DLD1 (cell line): ENCODE results near the gene SET.

Experiments used
- in situ Hi-C: cut with HindIII; loops from 2 replicates; pipeline ENCODE4 v1.10.0; 2017; ENCODE audit warnings: low sequenced_read_pairs

Gene SET

GRCh38 chr9:128707446-128707845 is 18.4 kb downstream of the SET start:
- in situ Hi-C loops, result no loop called here

- in situ Hi-C loops, result no loop called here
These were observed 23.7 kb downstream of the SET start for GRCh38 chr9:128712451-128713410.

DNA sequence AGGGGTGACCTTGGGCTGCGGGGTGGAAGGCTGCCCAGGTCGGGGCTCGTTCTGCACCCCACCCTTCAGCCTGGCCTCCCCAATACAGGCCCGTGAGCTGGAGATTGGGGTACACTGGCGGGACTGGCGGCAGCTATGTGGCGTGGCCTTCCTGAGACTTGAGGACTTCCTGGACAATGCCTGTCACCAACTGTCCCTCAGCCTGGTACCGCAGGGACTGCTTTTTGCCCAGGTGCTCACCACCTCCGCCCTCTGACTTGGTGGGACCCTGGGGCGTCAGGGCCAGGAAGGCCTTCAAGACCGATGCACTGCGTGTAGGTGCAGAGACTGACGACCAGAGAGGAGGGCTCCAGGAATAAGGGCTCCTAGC is 24.4 kb downstream of the SET start:
- in situ Hi-C loops, result no loop called here

DNA sequence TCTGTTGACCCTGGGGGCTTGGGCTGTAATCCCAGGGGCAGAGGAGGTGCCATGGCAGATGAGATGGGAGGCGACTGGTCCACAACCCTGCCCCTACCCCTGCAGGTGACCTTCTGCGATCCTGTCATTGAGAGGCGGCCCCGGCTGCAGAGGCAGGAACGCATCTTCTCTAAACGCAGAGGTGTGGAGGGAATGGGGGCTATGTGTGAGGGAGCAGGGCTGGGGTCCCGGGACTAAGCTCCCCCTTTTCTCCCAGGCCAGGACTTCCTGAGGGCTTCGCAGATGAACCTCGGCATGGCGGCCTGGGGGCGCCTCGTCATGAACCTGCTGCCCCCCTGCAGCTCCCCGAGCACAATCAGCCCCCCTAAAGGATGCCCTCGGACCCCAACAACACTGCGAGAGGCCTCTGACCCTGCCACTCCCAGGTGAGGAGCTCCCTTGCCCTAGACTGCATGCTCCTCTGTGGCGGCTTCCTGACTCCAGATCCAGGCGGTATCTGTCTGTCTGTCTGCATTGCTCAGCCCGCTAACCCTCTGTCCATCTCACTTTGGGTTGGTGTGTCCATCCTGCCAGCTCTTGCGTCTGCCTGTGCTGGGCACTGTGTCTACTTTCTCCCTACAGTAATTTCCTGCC is 25.0 kb downstream of the SET start:
- in situ Hi-C loops, result no loop called here

GRCh38 chr9:128714586-128715435 is 25.8 kb downstream of the SET start:
- in situ Hi-C loops, result no loop called here

DNA sequence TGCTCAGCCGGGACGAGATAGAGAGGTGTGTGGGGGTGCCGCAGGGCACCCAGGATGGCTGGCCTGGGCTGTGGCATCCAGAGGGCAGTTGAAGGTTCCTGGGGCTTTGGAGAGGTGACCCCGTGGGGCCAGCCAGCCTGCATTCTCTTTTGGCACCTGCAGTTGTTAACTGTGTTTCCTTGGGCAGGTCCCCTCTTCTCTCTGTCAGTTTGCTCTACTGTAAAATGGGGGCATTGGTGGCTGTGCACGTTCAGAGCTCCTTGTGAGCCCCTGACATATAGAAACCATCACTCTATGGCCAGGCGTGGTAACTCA is 26.4 kb downstream of the SET start:
- in situ Hi-C loops, result no loop called here

- in situ Hi-C loops, result no loop called here
These were observed 27.7 kb downstream of the SET start for GRCh38 chr9:128716581-128717254.

DNA sequence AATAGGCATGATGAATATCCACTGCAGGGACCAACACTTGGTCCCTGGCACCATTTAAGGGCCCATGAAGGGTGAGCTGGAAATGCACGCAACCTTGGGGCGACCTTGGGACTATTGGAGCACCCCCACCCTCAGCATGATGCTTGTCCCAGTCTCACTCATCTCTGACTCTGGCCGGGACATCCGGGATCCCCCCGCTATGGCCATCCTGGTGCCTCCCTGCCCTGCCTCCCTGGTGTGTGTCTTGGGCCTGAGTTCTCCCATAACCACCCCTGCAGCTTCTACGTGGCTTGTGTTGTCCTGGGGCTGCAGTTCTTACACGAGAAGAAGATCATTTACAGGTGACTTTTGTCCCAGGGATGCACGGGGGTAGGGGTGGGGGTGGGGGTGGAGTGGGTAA is 29.0 kb downstream of the SET start:
- in situ Hi-C loops, result no loop called here

DNA sequence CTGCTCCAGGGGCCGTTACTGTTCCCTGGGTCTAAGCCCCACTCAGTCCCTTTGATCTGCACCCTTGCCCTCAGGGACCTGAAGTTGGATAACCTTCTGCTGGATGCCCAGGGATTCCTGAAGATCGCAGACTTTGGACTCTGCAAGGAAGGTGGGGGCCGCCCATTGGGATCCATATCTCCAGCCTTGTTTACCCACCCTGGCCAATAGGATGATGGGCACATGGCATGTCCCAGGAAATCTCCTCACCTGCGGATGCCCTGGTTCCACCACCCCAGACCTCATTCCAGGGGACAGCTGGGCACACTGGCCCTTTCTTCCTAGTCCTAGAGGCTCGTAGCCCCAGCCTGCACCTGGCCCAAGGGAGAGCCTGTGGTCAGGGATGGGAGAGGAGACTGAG is 29.5 kb downstream of the SET start:
- in situ Hi-C loops, result no loop called here

- in situ Hi-C loops, result no loop called here
These were observed 31.0 kb downstream of the SET start for GRCh38 chr9:128719919-128720605.

DNA sequence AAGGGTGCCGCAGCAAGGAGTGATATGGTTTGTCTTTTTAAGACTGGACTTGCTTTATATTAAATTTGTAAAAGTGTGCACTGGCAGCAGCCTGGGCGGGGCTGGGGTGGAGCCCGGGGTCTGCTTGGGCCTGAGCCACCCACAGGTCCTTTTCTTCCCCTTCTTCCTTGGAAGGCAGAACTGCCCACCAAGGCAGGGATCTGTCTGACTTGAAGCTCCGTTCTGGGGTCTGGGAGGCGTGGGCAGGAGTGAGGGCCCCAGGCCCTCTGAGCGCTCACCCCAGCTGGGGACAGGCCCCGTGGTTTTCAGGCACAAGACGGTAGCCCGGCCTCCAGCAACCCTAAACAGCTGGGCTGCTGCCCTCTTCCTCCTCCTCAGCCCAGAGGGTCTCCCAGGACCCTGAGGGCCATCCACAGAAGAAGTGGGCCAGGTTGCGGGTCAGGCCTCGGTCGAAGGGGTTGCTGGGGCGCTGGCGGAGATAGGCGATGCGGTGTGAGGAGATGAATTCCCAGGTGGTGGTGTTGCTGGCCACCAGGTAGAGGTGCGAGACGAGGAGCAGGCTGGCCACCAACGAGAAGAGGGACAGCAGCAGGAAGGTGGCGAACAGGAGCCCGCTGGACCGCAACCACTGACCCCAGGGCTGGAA is 31.9 kb downstream of the SET start:
- in situ Hi-C loops, result no loop called here

GRCh38 chr9:128721487-128722010 is 32.5 kb downstream of the SET start:
- in situ Hi-C loops, result no loop called here

DNA sequence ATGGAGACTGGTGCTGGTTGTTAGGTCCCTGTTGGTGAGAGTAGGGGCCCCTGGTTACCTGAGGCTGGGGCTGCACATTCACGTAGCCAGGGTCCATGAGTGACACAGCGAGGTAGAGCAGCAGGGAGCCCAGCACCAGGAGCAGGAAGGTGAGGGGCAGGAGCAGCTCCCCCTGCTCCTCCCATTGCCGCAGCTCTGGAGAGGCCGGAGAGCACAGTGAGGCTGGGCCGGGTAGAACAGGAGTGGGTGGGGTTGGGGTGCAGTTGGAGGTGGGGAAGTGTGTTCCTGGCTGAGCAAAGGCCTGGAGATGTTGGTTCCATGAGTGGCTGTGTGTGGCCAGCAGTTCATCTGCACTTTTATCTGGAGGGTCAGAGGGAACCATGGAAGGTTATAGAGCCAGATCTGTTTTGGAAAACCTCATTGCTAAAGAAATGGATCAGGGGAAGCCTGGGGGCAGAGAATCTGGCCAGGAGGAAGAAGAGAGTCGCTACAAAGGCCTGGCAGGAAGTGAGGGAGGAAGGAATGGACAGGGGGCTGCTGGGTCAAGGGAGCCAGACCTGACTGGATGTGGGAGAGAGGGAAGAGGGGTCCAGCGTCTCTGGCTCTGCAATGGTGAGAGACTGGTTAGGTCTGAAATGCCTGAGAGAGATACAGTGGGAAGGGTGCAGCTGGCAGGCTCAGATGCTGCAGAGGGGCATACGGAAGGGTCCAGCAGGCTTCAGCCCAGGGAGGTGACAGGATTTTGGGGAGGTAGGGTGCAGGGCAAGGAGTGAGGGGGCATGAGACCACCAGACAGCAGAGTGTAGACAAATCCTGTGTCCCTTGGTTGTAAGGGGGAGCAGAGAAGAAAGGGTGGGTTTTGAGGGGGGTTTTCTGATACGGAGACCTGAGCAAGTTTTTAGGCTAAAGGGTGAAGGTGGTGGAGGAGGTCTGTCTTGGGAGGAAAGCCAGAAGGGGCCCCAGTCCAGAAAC is 33.6 kb downstream of the SET start:
- in situ Hi-C loops, result no loop called here

DNA sequence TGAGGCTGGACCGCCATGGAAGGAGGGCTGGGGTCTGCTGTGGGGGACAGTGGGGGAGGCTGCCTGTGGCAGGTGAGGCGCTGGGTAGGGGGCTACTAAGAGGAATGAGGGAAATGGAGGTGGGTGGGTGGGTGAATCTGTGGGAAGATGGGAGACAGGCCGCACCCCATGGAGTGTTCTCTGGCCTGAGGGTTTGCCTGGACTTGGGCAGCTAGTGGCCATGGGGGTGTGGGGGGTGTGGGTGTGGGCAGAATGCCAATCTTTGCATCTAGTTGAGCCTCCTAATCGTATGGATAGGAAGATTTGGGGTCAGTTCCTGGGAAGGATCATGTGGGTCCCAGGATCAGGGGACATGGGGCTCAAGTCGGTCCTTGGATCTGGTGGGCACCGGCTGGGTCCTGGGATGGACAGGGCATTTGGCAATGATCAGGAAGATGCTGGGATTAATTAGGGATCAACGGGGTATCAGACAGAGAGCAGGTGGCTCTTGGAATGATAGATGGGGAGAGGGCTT is 34.4 kb downstream of the SET start:
- in situ Hi-C loops, result no loop called here

DNA sequence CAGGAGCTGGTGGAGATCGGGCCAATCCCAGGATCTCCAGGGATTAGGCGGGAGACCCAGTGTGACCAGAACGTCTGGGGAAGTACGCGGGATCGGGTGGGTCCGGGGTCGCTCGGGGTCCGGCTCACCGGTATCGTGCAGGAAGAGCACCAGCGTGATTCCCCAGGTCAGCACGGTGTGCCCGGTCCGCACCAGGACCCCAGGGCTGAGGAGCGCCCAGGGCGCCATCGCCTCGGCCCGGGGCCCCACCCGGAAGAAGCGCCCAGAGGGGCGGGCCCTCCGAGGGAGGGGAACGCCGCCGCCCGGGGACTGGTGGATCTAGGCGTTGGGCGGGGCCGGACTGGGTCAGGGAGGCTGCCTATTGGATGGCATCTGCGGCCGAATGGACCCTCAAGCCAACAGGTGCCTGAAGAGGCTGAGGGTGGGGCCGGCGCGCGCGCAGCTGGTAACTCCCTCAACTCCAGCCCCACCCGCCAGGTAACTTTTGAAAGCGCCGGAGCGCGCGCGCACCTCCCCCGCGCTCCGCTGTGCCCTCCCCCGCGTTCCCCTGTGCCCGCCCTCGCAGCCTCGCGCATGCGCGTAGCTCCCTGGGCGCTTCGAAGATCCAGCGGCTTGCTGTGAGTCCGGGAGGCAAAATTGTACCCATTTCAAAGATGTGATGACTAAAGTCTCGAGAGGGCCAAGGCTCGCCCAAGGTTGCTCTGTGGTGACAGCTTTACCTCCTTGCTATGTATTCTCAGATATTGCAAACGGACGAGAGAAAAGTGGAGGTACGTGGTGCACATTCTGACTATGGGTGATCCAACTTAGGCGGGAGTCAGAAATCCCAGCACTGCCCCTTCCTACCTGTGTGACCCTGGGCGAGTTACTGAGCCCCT is 35.1 kb downstream of the SET start, which contains the start of gene ZDHHC12:
Gene ZDHHC12 (minus strand): TSS at position 262 of the 878 bp plus-strand sequence. CDS start 34 bp downstream, at position 228.
- in situ Hi-C loops, result no loop called here

- in situ Hi-C loops, result no loop called here
These were observed 35.8 kb downstream of the SET start for GRCh38 chr9:128724744-128725211.

GRCh38 chr9:128727640-128728248 is 38.7 kb downstream of the SET start:
- in situ Hi-C loops, result no loop called here
